Activated CD4-positive, alpha-beta memory T cell treated with anti-CD3 and anti-CD28 coated beads, Interleukin-2, amount 10 ng/mL, durations not matched to agents 7 days and 5 days (primary cell): Measurements from ENCODE around the gene EEF1A2. TPM values are rescaled to one million over a fixed set of nuclear protein-coding genes. Genes with fewer than 3 reads are reported as not detected.

ENCODE experiments used
- CTCF ChIA-PET: fragments of 350-600 bp; sonication (Branson Sonifier 250); formaldehyde crosslinking; loops from one replicate; lab custom pipeline; 2021; ENCODE audit warnings: antibody characterized with exemption, inconsistent platforms; lab: Charles Lee
- POLR2A ChIA-PET: fragments of 350-600 bp; sonication (Branson Sonifier 250); formaldehyde crosslinking; loops from one replicate; lab custom pipeline; 2021; ENCODE audit warnings: antibody characterized with exemption; lab: Charles Lee
- DNase-seq: peaks from one replicate; pipeline ENCODE4 v3.0.0-alpha.2; 2020
- H3K27ac Mint-ChIP-seq: one replicate; pipeline ENCODE4 v1.8.0; 2021; ENCODE audit warnings: mild to moderate bottlenecking, mixed read lengths
- H3K27me3 Mint-ChIP-seq: one replicate; pipeline ENCODE4 v1.8.0; 2021; ENCODE audit warnings: mixed read lengths
- H3K36me3 Mint-ChIP-seq: one replicate; pipeline ENCODE4 v1.8.0; 2021; ENCODE audit warnings: low read depth, mixed read lengths
- H3K4me1 Mint-ChIP-seq: one replicate; pipeline ENCODE4 v1.8.0; 2021; ENCODE audit warnings: mixed read lengths
- H3K4me3 Mint-ChIP-seq: one replicate; pipeline ENCODE4 v1.8.0; 2021; ENCODE audit warnings: mild to moderate bottlenecking, mixed read lengths
- H3K9me3 Mint-ChIP-seq: one replicate; pipeline ENCODE4 v1.8.0; 2021; ENCODE audit warnings: mixed read lengths
- total RNA-seq, 2 experiments: library from RNA; stranded (reverse); gene quantifications; one replicate each; pipeline ENCODE4 v1.2.3, GENCODE V29; 2021

The EEF1A2 gene
- total RNA-seq, 2 experiments from 2014 or later: 2.0 to 2.6 TPM

DNA sequence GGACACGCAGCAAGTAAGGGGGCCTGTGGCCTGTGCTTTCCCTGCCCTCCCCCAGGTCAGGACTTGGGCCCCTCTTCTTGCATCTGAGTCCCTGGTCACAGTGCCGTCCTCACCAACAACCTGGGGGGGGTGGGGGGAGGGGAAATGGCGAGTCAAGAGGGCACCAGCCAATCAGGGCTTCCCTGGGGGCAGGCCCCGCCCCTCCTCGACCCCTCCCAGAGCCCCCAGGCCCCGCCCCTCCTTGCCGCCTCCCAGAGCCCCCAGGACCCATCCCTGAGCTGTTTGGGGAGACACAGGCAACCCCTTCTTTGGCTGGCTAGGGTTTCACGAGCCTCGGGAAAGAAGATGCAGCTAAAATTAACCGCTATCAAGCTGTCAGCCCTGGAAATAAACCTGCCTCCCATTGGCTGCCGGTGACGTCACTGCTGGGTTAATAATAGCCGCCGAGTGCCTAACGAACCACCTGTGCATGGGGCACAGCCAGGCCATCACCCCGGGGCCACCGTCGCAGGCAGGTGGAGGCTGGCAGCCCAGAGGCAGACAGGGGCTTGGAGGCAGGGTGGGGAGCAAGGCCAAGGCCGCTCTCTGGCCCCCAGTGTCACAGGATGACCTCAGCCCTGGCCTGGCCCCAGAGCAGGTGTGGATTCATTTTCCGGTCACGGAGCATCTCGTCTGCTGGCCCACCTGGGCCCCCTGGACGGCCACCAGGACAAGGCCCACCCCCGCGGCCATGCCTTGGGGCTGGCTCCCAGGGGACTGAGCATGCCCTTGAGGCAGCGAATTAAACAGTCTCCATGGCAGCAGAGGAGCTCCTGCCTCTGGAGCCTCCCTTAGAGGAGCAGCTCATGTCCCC is 3.2 kb upstream of the EEF1A2 start:
- DNase-seq: no peak
- Mint-ChIP-seq H3K9me3 (no peaks in the 10 kb centered on the region), H3K27ac (no peak overlapping the region), H3K36me3 (no peaks in the 10 kb centered on the region), H3K4me1 (peaks cover 3% of the 10 kb centered on the region), H3K27me3 (peaks cover 29% of the 10 kb centered on the region), H3K4me3 (no peak overlapping the region)
- ChIA-PET POLR2A (no interaction called here), CTCF (no interaction called here)

DNA sequence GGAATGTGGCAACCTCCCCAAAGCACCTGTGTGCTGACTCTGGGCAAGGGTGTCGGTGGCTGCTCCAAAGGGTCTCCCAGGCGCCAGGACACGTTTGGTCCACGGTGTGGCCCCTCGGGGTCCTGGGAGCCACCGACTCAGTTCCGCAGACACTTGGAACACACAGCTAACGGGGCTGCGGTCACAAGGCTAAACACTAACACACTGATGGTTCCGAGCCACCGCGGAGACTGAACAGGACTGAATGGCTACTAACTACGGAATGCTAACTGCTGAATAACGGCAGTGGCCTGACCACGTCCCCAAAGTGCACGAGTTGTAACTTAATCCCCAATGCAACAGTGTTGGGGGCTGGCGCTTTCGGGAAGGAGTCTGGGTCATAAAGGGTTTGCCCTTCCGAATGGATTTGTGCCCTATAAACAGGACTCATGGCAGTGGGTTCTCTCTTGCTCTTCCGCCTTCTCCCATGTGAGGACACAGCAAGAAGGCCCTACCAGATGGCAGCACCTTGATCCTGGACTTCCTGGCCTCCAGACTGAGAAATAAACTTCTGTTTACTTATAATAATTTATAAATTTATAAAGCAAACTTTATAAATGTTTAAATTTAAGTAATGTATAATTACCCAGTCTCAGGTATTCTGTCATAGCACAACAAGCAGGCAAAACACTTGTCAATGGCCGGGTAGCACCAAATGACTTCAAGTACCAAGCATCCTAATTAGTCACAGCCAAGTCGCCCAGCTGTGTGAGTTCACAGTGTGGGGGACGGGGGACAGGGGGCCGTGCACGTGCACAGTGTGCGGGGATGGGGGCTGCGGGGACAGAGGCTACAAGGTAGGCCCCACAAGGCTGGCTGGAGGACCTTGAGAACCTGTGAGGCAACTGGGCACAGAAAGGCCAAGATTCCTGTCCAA is 2.3 kb upstream of the EEF1A2 start:
- no peak for DNase-seq
- Mint-ChIP-seq H3K4me1 (peaks cover 1% of the 10 kb centered on the region), H3K36me3 (no peaks in the 10 kb centered on the region), H3K4me3 (no peak overlapping the region), H3K27ac (no peak overlapping the region), H3K9me3 (no peaks in the 10 kb centered on the region), H3K27me3 (peaks cover 33% of the 10 kb centered on the region)
- ChIA-PET POLR2A (no interaction called here), CTCF (no interaction called here)

DNA sequence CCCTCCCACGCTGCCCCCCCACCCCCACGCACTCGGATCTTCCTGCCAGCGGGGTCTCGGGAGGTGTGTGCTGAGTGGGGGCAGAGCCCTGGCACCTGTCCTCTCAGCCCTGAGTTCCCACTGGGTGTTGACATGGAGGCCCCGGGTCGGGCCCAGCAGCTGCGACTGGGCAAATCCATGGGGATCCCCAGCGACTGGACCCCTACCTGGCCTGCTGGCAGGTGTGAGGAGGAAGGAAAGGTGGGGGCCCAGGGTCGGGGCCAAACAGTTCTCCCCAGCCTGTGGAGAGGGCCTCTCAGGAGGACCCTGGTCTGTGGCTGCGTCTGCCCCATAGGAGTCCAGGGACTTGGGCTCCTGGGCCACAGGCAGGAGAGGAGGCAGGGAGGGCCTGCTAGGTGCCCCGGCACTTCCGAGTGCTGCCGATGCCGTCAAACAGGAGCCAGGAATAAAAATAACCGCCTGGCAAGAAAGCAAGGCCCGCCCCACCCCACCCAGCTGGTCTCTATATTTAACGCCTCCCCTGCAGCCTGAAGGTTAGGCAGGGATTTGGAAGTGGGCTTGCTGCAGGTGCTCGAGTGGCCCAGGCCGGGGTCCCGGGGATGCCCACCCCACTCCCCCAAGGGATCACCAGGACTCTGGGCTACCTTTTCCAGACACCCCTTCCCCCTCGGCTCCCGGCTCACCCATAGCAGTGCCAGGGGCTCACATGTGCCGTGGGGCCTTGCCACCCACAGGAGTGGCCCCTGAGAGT is 1.4 kb upstream of the EEF1A2 start:
- Mint-ChIP-seq H3K36me3 (no peaks in the 10 kb centered on the region), H3K4me1 (peaks cover 2% of the 10 kb centered on the region), H3K4me3 (no peak overlapping the region), H3K27ac (no peak overlapping the region), H3K9me3 (no peaks in the 10 kb centered on the region), H3K27me3 (peaks cover 34% of the 10 kb centered on the region)
- CTCF ChIA-PET: no interaction called here
- no peak for DNase-seq
- POLR2A ChIA-PET: no interaction called here

DNA sequence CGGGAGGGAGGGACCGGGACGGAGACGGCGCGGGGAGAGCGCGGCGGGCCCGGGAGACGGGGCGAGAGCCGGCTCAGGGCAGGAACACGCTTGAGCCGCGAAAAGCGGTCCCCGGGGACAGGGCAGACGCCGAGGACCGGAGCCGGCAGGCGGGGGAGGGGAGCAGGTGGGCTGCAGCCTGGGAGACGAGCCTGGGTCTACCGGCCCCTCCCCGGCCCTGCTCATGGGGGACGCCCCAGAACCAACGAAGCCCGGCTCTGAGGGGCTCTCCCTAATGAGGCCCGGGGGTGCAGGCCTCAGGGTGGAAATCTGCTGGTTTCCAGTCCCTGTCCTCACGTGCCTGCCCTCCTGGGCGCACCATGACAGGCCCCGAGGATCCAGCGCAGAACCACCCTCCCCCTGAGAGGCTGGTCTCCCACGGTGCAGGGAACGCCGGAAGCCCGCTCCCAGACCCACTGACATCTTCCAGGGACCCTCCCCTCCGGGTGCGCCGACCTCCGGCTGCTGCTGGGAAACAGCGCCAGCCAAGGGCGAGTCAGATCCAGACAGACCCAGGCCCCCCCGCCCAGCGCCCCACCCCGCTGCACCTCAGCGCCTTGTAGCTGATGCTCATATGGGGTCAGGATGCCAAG is 571 bp upstream of the EEF1A2 start:
- DNase-seq: no peak
- Mint-ChIP-seq H3K4me3 (no peak overlapping the region), H3K27me3 (peaks cover 27% of the 10 kb centered on the region), H3K9me3 (no peaks in the 10 kb centered on the region), H3K27ac (no peak overlapping the region), H3K4me1 (peaks cover 2% of the 10 kb centered on the region), H3K36me3 (no peaks in the 10 kb centered on the region)
- ChIA-PET CTCF (no interaction called here), POLR2A (no interaction called here)

DNA sequence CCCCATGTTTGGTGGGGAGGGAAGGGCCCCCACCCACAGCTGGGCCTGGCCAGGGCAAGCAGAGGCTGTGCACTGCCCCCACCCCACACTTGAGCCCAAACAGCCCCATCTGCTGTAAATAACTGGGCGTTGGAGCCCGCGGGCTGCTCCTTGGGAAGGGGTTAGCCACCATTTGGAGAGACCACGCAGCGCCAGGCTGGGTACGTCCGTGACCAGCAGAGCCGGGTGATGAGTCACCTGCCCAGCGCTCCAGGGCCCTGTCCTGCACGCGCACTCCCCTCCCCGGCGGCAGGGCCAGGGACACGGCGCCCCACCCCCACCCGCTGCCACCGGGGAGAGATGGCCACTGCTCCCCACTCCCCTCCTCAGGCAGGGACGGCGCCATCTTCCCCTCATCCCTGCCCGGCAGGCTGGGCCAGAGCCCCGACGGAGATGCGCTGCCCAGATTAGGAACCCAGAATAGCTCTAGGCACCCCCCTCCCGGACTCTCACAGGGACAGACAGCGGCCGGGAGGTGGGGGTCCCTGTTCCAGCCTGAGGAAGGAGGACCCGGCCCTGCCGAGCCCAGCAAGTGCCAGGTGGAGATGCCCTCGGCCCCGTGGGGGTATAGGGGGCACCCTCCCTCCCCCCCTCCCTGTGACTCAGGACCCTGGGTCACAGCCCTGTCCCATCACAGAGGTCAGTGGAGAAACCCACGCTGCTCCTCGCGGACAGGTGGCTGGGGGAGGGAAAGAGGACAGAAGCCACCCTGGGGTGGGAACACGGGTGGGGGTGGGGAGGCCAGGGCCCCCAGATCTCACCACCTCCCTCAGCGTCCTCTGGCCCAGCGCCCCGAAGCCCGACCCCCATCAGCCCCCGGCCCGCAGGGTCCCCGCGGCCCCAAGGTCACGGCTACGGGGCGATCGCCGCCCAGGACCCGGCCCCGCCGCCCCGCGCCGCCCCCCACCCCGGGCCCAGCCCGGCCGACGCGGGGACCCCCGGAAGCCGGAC is 642 bp downstream of the EEF1A2 start:
- no peak overlapping the region for H3K4me3 Mint-ChIP-seq
- H3K4me1 Mint-ChIP-seq: peaks cover 2% of the 10 kb centered on the region
- peaks cover 25% of the 10 kb centered on the region for H3K27me3 Mint-ChIP-seq
- no peaks in the 10 kb centered on the region for H3K9me3 Mint-ChIP-seq
- ChIA-PET CTCF (interaction anchor here (1.8 kb wide), 1 partner anchor 10 kb away, joined by 4 read pairs; no protein-coding TSS in a partner anchor), POLR2A (interaction anchor here (2.6 kb wide), 1 partner anchor 23 kb away, joined by 20 read pairs; the partner anchor contains the start of gene PPDPF)
- no peak for DNase-seq
- H3K27ac Mint-ChIP-seq: no peak overlapping the region
- H3K36me3 Mint-ChIP-seq: no peaks in the 10 kb centered on the region

DNA sequence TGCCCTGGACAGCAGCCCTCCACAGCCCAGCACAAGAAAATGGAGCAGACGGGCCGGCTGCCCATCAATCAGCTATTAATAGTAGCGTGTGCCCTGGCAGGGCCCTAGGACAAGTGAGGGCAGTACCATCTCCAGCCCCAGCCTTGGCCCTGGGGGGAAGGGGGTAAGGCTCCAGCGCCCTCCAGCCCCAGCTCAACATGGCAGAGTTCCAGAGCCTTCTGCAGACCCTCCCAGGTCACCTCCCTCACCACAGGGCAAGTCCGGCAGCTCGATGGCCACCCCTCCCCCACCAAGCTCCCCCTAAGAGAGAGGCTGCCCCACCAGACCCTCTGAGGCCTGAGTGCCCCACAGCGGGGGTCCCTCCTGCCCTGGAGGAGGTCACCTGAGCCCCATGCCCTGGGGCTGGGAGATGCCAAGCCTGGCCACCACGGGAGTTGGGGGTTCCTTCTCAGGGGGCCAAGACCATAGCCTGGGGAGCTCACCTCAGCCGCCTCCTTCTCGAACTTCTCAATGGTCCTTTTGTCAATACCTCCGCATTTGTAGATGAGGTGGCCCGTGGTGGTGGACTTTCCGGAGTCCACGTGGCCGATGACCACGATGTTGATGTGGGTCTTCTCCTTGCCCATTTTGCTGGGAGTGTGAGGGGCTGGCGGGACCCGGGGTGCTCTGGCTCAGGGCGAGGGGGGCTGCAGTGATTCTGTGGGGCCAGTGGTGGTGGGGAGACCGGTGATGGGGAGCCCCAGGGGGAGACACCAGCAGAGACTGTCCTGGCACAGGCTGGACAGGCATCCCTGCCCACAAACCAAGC is 1.5 kb downstream of the EEF1A2 start:
- ChIA-PET POLR2A (interaction anchor here (0.9 to 2.6 kb wide), 5 partner anchors 24 to 130 kb away, joined by 3 to 20 read pairs (median 5); partner anchors contain the start of genes GMEB2, PPDPF and PTK6), CTCF (interaction anchor here (1.0 to 1.8 kb wide), 6 partner anchors 11 to 587 kb away, joined by 3 to 13 read pairs (median 6); partner anchors contain the start of genes LIME1, LKAAEAR1, PPDPF and PTK6)
- Mint-ChIP-seq H3K4me1 (peaks cover 2% of the 10 kb centered on the region), H3K36me3 (no peaks in the 10 kb centered on the region), H3K27ac (no peak overlapping the region), H3K9me3 (no peaks in the 10 kb centered on the region), H3K27me3 (peaks cover 25% of the 10 kb centered on the region), H3K4me3 (no peak overlapping the region)
- DNase-seq: no peak

DNA sequence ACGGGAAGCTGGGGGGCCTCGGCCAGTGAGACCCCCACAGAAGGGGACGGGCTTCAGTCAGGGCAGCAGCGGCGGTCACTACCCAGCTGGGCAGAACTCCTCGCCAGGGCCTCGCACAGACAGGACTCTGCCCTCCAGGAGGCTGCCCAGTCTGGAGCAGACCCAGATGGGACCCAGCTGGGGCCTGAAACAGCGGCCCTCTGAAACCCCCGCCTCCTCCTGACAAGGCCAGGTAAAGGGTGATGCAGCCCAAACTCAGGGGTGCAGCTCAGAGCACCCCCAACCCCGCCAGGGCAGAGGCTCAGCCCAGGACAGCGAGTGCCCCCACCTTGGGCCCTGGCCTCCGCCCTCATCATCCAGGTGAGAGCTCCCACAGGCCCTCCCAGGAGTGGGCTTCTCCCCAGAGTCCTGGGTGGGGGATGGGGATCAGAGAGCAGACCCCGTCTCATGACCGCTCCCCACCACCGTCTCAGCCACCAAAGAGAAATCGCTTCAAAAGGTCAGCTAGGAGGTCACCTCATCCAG is 2.2 kb downstream of the EEF1A2 start:
- no peak for DNase-seq
- Mint-ChIP-seq H3K4me1 (peaks cover 2% of the 10 kb centered on the region), H3K36me3 (no peaks in the 10 kb centered on the region), H3K9me3 (no peaks in the 10 kb centered on the region), H3K4me3 (peak overlapping the region; percentile 43), H3K27ac (no peak overlapping the region), H3K27me3 (peaks cover 25% of the 10 kb centered on the region)
- ChIA-PET CTCF (interaction anchor here (0.6 to 1.8 kb wide), 18 partner anchors 9 to 975 kb away, joined by 3 to 13 read pairs (median 4); partner anchors contain the start of genes LIME1, LKAAEAR1, PPDPF and PTK6), POLR2A (interaction anchor here (0.9 to 2.6 kb wide), 5 partner anchors 24 to 130 kb away, joined by 3 to 20 read pairs (median 5); partner anchors contain the start of genes GMEB2, PPDPF and PTK6)

DNA sequence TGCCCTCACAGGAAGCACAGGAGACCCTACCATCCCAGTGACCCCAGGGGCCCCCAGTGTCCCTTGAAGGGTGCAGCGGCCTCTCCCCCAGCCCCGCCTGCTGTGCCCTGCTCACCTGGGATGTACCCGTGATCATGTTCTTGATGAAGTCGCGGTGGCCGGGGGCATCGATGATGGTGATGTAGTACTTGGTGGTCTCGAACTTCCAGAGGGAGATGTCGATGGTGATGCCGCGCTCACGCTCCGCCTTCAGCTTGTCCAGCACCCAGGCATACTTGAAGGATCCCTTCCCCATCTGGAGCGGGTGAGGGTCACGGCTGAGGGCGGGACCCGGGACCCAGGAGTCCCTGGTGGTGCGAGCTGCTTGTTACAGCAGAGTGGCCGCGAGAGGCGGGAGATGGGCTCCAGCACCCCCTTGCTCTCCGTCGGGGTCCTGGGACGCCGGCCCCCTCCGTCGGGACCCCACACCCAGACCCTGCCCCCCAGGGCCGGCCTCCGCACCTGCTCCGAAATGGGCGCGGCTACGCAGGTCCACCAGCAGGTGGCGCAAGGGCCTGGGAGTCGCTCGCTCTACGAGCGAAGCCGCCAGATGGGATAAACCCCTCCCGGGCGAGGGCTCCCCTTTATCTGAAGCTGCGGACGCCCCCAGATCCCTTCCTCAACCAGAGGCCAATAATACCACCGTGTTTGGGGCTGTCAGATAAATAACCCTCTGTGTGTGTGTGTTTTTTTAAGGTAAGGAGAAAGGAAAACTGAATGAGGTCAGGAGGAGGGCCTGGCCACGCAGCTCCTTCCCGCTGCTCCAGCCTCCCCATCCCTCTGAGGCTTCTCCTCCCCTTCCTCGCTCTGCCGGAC is 2.9 kb downstream of the EEF1A2 start:
- H3K9me3 Mint-ChIP-seq: no peaks in the 10 kb centered on the region
- ChIA-PET CTCF (interaction anchor here (0.6 to 1.8 kb wide), 17 partner anchors 9 to 974 kb away, joined by 3 to 13 read pairs (median 5); partner anchors contain the start of genes LIME1, LKAAEAR1, PPDPF and PTK6), POLR2A (interaction anchor here (0.9 to 2.6 kb wide), 5 partner anchors 25 to 131 kb away, joined by 3 to 20 read pairs (median 5); partner anchors contain the start of genes GMEB2, PPDPF and PTK6)
- no peak overlapping the region for H3K27ac Mint-ChIP-seq
- peak overlapping the region; percentile 43 for H3K4me3 Mint-ChIP-seq
- no peaks in the 10 kb centered on the region for H3K36me3 Mint-ChIP-seq
- H3K4me1 Mint-ChIP-seq: peaks cover 2% of the 10 kb centered on the region
- H3K27me3 Mint-ChIP-seq: peaks cover 22% of the 10 kb centered on the region
- DNase-seq: peak; percentile 76

DNA sequence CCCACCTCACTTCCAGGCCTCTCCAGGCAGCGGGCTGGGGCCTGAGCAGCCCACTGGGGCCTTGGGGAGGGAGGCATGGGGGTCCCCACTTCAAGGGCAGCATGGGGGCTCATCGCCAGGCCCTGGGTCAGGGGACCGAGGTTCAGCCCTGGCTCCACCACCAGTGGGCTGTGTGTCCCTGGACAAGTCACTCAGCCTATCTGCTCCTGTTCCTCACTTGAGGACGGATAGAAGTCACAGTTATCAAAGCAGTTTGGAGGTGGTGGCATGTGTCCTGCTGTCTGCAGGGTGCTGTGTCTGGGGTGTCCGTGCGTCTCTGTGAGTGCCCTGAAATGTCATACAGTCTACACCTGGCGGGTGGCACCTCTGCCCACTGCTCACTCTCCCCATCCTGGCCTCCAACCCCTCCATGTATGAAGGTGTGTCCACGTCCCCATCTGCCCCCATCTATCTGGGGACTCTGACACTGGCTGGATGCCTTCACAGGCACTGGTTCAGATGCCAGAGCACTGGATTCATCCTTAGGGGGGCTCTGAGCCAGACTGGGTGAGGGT is 3.6 kb downstream of the EEF1A2 start:
- Mint-ChIP-seq H3K36me3 (no peaks in the 10 kb centered on the region), H3K4me3 (no peak overlapping the region), H3K27me3 (peaks cover 17% of the 10 kb centered on the region), H3K27ac (no peak overlapping the region), H3K9me3 (no peaks in the 10 kb centered on the region), H3K4me1 (peaks cover 2% of the 10 kb centered on the region)
- ChIA-PET POLR2A (interaction anchor here (1.8 kb wide), 1 partner anchor 29 kb away, joined by 5 read pairs; no protein-coding TSS in a partner anchor), CTCF (interaction anchor here (1.4 to 1.5 kb wide), 3 partner anchors 15 to 28 kb away, joined by 3 to 8 read pairs (median 6); no protein-coding TSS in a partner anchor)
- DNase-seq: no peak
